ENCODE results near the gene CCT8L2.
"Not testable (repeated sequence)": the region's sequence is repeated elsewhere in the genome, so short reads cannot be mapped to it uniquely, and the experiment has no call there.

The CCT8L2 gene

DNA sequence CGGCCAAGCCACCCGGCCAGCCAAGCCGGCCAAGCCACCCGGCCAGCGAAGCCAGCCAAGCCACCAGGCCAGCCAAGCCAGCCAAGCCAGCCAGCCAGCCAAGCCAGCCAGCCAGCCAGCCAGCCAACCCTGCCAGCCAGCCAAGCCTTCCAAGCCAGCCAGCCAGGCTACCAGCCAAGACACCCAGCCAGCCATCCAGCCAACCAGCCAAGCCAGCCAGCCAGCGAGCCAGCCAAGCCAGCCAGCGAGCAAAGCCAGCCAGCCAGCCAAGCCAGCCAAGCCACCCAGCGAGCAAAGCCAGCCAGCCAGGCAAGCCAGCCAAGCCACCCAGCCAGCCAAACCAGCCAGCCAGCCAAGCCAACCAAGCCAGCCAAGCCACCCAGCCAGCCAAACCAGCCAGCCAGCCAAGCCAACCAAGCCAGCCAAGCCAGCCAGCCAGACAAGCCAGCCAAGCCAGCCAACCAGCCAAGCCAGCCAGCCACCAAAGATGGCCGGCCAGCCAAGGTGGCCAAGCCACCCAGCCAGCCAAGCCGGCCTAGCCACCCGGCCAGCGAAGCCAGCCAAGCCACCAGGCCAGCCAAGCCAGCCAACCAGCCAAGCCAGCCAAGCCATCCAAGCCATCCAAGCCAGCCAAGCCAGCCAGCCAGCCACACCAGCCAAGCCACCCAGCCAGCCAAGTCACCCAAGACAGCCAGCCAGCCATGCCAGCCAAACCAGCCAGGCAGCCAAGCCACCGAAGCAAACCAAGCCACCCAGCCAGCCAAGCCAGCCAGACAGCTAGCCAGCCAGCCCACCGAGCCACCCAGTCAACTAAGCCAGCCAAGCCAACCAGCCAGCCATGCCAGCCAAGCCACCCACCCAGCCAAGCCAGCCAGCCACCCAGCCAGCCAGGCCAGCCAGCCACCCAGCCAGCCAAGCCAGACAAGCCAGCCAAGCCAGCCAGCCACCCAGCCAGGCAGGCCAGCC, 28.8 kb downstream of the CCT8L2 start:
- Histone ChIP-seq H3K9ac (ENCODE audit: low read depth, low read length) (no peak overlapping the region), H3K4me3 (ENCODE audit: low read depth, low read length) (no peak overlapping the region), H3K4me1 (ENCODE audit: control insufficient read depth, insufficient read depth, low read length) (no peaks in the 10 kb centered on the region), H3K27me3 (ENCODE audit: control insufficient read depth, insufficient read depth, low read length) (no peaks in the 10 kb centered on the region), H3K36me3 (ENCODE audit: control insufficient read depth, insufficient read depth, low read length) (no peaks in the 10 kb centered on the region), H3K9me3 (ENCODE audit: control insufficient read depth, insufficient read depth, low read length) (no peaks in the 10 kb centered on the region)

DNA sequence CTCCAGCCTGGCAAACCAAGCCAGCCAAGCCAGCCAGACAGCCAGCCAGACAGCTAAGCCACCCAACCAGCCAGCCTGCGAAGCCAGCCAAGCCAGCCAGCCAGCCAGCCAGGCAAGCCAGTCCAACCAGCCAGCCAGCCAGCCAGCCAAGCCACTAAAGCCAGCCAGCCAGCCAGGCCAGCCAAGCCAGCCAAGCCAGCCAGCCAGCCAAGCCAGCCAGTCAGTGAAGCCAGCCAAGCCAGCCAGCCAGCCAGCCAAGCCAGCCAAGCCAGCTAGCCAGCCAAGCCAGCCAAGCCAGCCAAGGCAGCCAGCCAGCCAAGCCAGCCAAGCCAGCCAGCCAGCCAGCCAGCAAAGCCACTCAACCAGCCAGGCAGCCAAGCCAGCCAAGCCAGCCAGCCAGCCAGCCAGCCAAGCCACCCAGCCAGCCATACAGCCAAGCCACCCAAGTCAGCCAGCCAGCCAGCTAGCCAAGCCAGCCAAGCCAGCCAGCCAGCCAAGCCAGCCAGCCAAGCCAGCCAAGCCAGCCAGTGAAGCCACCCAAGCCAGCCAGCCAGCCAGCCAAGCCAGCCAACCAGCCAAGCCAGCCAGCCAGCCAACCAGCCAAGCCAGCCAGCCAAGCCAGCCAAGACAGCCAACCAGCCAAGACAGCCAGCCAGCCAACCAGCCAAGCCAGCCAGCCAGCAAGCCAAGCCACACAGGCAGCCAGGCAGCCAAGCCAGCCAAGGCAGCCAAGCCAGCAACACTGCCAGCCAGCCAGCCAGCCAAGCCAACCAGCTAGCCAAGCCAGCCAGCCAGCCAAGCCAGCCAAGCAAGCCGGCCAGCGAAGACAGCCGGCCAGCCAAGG, 29.7 kb downstream of the CCT8L2 start:
- Histone ChIP-seq H3K4me3 (ENCODE audit: low read depth, low read length) (no peak overlapping the region), H3K27me3 (ENCODE audit: control insufficient read depth, insufficient read depth, low read length) (no peaks in the 10 kb centered on the region), H3K9ac (ENCODE audit: low read depth, low read length) (no peak overlapping the region), H3K36me3 (ENCODE audit: control insufficient read depth, insufficient read depth, low read length) (no peaks in the 10 kb centered on the region), H3K4me1 (ENCODE audit: control insufficient read depth, insufficient read depth, low read length) (no peaks in the 10 kb centered on the region), H3K9me3 (ENCODE audit: control insufficient read depth, insufficient read depth, low read length) (no peaks in the 10 kb centered on the region)

DNA sequence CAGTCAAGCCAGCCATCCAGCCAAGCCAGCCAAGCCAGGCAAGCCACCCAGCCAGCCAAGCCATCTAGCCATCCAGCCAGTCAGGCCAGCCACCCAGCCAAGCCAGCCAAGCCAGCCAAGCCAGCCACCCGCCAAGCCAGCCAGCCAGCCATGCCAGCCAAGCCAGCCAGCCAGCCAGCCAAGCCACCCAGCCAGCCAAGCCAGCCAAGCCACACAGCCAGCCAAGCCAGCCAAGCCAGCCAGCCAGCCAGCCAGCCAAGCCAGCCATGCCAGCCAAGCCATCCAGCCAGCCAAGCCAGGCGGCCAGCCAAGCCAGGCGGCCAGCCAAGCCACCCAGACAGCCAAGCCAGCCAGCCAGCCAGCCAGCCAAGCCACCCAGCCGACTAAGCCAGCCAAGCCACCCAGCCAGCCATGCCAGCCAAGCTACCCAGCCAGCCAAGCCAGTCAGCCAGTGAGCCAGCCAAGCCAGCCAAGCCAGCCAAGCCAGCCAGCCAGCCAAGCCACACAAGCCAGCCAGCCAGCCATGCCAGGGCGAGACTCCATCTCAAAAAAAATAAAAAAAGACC, 31.4 kb downstream of the CCT8L2 start:
- not testable (repeated sequence) for H3K27me3 ChIP-seq (ENCODE audit: control insufficient read depth, insufficient read depth, low read length); H3K9me3 ChIP-seq (ENCODE audit: control insufficient read depth, insufficient read depth, low read length); H3K4me3 ChIP-seq (ENCODE audit: low read depth, low read length); H3K4me1 ChIP-seq (ENCODE audit: control insufficient read depth, insufficient read depth, low read length); H3K9ac ChIP-seq (ENCODE audit: low read depth, low read length); H3K36me3 ChIP-seq (ENCODE audit: control insufficient read depth, insufficient read depth, low read length)

DNA sequence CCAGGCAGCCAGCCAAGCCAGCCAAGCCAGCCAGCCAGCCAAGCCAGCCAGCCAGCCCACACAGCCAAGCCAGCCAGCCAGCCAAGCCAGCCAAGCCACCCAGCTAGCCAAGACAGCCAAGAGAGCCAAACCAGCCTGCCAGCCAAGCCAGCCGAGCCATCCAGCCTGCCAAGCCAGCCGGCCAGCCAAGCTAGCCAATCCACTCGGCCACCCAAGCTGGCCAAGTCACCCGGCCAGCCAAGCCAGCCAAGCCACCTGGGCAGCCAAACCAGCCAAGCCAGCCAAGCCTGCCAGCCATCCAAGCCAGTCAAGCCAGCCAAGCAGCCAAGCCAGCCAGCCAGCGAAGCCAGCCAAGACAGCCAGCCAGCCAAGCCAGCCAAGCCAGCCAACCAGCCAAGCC, 32.0 kb downstream of the CCT8L2 start:
- not testable (repeated sequence) for H3K36me3 ChIP-seq (ENCODE audit: control insufficient read depth, insufficient read depth, low read length); H3K4me3 ChIP-seq (ENCODE audit: low read depth, low read length); H3K4me1 ChIP-seq (ENCODE audit: control insufficient read depth, insufficient read depth, low read length); H3K9ac ChIP-seq (ENCODE audit: low read depth, low read length); H3K27me3 ChIP-seq (ENCODE audit: control insufficient read depth, insufficient read depth, low read length); H3K9me3 ChIP-seq (ENCODE audit: control insufficient read depth, insufficient read depth, low read length)

DNA sequence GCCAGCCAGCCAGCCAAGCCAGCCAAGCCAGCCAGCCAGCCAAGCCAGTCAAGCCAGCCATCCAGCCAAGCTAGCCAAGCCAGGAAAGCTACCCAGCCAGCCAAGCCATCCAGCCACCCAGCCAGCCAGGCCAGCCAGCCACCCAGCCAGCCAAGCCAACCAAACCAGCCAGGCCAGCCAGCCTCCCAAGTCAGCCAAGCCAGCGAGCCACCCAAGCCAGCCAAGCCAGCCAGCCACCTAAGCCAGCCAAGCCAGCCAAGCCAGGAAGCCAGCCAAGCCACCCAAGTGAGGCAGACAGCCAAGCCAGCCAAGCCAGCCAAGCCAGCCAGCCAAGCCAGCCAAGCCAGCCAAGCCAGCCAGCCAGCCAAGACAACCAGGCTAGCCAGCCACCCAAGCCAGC, 32.6 kb downstream of the CCT8L2 start:
- H3K27me3 ChIP-seq (ENCODE audit: control insufficient read depth, insufficient read depth, low read length); H3K4me1 ChIP-seq (ENCODE audit: control insufficient read depth, insufficient read depth, low read length); H3K9ac ChIP-seq (ENCODE audit: low read depth, low read length); H3K9me3 ChIP-seq (ENCODE audit: control insufficient read depth, insufficient read depth, low read length); H3K4me3 ChIP-seq (ENCODE audit: low read depth, low read length); H3K36me3 ChIP-seq (ENCODE audit: control insufficient read depth, insufficient read depth, low read length): not testable (repeated sequence)

DNA sequence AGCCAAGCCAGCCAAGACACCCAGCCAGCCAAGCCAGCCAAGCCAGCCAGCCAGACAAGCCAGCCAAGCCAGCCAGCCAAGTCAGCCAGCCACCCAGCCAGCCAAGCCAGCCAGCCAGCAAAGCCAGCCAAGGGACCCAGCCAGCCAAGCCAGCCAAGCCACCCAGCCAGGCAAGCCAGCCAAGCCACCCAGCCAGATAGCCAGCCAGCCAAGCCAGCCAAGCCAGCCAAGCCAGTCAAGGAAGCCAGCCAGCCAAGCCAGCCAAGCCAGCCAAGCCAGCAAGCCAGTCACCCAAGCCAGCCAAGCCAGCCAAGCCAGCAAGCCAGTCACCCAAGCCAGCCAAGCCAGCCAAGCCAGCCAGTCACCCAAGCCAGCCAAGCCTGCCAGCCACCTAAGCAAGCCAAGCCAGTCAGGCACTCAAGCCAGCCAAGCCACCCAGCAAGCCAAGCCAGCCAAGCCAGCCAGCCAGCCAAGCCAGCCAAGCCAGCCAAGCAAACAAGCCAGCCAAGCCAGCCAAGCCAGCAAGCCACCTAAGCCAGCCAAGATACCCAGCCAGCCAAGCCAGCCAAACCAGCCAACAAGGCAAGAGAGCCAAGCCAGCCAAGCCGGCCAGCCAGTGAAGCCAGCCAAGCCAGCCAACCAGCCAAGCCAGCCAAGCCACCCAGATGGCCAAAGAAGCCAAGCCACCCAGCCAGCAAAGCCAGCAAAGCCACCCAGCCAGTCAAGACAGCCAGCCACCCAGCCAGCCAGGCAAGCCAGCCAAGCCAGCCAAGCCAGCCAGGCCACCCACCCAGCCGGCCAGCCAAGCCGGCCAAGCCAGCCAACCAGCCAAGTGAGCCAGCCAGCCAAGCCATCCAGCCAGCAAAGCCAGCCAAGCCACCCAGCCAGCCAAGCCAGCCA, 33.3 kb downstream of the CCT8L2 start:
- no peaks in the 10 kb centered on the region for H3K9me3 ChIP-seq (ENCODE audit: control insufficient read depth, insufficient read depth, low read length)
- no peak overlapping the region for H3K9ac ChIP-seq (ENCODE audit: low read depth, low read length)

DNA sequence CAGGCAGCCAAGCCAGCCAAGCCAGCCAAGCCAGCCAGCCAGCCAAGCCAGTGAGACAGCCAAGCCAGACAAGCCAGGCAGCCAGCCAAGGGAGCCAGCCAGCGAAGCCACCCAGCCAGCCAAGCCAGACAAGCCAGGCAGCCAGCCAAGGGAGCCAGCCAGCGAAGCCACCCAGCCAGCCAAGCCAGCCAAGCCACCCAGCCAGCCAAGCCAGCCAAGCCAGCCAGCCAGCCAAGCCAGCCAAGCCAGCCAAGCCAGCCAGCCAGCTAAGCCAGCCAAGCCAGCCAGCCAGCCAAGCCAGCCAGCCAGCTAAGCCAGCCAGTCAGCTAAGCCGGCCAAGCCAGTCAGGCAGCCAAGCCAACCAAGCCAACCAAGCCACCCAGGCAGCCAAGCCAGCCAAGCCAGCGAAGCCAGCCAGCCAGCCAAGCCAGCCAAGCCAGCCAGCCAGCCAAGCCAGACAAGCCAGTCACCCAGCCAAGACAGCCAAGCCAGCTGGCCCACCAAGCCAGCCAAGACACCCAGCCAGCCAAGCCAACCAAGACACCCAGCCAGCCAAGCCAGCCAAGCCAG, 34.1 kb downstream of the CCT8L2 start:
- not testable (repeated sequence) for H3K27me3 ChIP-seq (ENCODE audit: control insufficient read depth, insufficient read depth, low read length); H3K4me1 ChIP-seq (ENCODE audit: control insufficient read depth, insufficient read depth, low read length); H3K9me3 ChIP-seq (ENCODE audit: control insufficient read depth, insufficient read depth, low read length); H3K36me3 ChIP-seq (ENCODE audit: control insufficient read depth, insufficient read depth, low read length); H3K9ac ChIP-seq (ENCODE audit: low read depth, low read length); H3K4me3 ChIP-seq (ENCODE audit: low read depth, low read length)

More for the DNA sequence above, 33.3 kb downstream of the CCT8L2 start:
- H3K36me3 ChIP-seq (ENCODE audit: control insufficient read depth, insufficient read depth, low read length) = no peaks in the 10 kb centered on the region
- H3K27me3 ChIP-seq (ENCODE audit: control insufficient read depth, insufficient read depth, low read length) = no peaks in the 10 kb centered on the region
- no peak overlapping the region for H3K4me3 ChIP-seq (ENCODE audit: low read depth, low read length)
- H3K4me1 ChIP-seq (ENCODE audit: control insufficient read depth, insufficient read depth, low read length) = no peaks in the 10 kb centered on the region

DNA sequence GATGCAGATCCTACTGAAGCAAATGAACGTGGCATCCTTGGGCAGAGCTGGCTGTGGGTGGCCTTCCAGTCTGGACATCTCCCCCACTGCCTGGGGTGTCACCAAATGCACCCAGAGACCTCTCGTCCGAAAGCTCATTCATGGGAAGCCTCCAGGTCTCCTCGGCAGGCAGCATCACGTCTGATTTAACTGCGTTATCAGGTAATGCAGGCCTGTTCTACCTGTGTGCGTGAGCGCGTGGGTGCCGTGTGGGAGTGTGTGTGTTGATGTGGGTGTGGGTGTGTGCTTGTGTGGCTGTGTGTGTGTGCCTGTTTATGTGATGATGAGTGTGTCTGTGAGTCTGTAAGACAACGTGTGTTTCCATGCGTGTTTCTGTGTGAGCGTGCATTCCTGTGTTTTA, 35.1 kb downstream of the CCT8L2 start:
- H3K4me1 ChIP-seq (ENCODE audit: control insufficient read depth, insufficient read depth, low read length); H3K9ac ChIP-seq (ENCODE audit: low read depth, low read length); H3K4me3 ChIP-seq (ENCODE audit: low read depth, low read length); H3K27me3 ChIP-seq (ENCODE audit: control insufficient read depth, insufficient read depth, low read length); H3K36me3 ChIP-seq (ENCODE audit: control insufficient read depth, insufficient read depth, low read length); H3K9me3 ChIP-seq (ENCODE audit: control insufficient read depth, insufficient read depth, low read length): not testable (repeated sequence)

DNA sequence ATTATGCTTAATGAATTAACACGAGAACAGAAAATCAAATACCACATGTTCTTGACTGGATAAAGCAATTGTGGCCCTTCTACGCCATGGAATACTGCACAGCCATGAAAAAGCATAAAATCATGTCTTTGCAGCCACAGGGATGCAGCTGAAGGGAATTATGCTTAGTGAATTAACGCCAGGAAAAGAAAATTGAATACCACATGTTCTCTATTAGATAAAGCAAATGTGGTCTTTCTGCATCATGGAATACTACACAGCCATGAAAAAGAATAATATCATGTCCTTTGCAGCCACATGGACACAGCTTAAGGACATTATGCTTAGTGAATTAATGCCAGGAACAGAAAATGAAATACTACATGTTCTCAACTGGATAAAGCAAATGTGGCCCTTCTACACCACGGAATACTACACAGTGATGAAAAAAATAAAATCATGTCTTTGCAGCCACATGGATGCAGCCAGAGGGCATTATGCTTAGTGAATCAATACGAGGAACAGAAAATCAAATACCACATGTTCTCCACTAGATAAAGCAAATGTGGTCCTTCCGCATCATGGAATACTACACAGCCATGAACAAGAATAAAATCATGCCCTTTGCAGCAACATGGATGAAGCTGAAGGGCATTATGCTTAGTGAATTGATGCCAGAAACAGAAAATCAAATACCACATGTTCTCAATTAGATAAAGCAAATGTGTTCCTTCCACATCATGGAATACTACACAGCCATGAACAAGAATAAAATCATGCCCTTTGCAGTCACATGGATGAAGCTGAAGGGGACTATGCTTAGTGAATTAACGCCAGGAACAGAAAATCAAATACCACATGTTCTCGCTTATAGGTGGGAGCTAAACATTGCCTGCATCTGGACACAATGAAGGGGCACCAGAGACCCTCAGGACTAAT, 37.3 kb downstream of the CCT8L2 start:
- not testable (repeated sequence) for H3K9me3 ChIP-seq (ENCODE audit: control insufficient read depth, insufficient read depth, low read length); H3K9ac ChIP-seq (ENCODE audit: low read depth, low read length); H3K27me3 ChIP-seq (ENCODE audit: control insufficient read depth, insufficient read depth, low read length); H3K4me3 ChIP-seq (ENCODE audit: low read depth, low read length); H3K4me1 ChIP-seq (ENCODE audit: control insufficient read depth, insufficient read depth, low read length); H3K36me3 ChIP-seq (ENCODE audit: control insufficient read depth, insufficient read depth, low read length)

DNA sequence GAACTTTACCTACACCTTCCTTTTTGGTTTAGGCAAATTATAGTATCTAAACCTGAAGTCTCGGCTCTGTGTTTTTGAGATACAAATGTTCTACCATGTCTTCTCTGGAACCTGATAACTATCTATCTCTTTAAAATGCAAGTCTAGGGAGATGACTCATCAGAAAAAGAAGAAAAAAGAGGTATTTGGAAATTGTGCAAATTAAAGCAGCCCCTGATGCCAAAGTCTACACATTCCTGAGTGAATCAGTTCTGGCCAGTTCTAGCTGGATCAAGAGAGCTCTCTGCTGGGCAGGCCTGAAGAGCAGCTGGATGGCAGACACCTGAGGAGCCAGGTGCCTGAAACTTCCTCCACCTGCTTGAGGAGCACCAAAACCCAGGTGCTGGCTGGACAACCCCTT, 49.3 kb downstream of the CCT8L2 start:
- not testable (repeated sequence) for H3K36me3 ChIP-seq (ENCODE audit: control insufficient read depth, insufficient read depth, low read length); H3K9ac ChIP-seq (ENCODE audit: low read depth, low read length); H3K4me3 ChIP-seq (ENCODE audit: low read depth, low read length); H3K4me1 ChIP-seq (ENCODE audit: control insufficient read depth, insufficient read depth, low read length); H3K27me3 ChIP-seq (ENCODE audit: control insufficient read depth, insufficient read depth, low read length); H3K9me3 ChIP-seq (ENCODE audit: control insufficient read depth, insufficient read depth, low read length)

All from iPS-15b (cell line).